Activated B cell treated with CpG ODN at 0.5 μM for 24 hours (primary cell): ENCODE measurements around the gene GPR42. TPM values are rescaled to one million over a fixed set of nuclear protein-coding genes. Genes with fewer than 3 reads are reported as not detected.

Experiments
- ATAC-seq: fragments of 200-7000 bp; cut with Tn5 transposase; one replicate; pipeline ENCODE4 v1.10.0; 2021; ENCODE audit warnings: low read depth, mild to moderate bottlenecking, moderate library complexity
- CTCF ChIA-PET: fragments of 350-600 bp; sonication (Branson Sonifier 250); formaldehyde crosslinking; loops from one replicate; lab custom pipeline; 2021; ENCODE audit warnings: antibody characterized with exemption; lab: Charles Lee
- POLR2A ChIA-PET: fragments of 350-600 bp; sonication (Branson Sonifier 250); formaldehyde crosslinking; loops from one replicate; lab custom pipeline; 2021; ENCODE audit warnings: antibody characterized with exemption; lab: Charles Lee
- DNase-seq: peaks from one replicate; pipeline ENCODE4 v3.0.0; 2022
- H3K27ac Mint-ChIP-seq: one replicate; pipeline ENCODE4 v1.8.0; 2020; ENCODE audit warnings: mixed read lengths
- H3K27me3 Mint-ChIP-seq: one replicate; pipeline ENCODE4 v1.8.0; 2021; ENCODE audit warnings: mixed read lengths
- H3K36me3 Mint-ChIP-seq: one replicate; pipeline ENCODE4 v1.8.0; 2021; ENCODE audit warnings: low read depth, mixed read lengths
- H3K4me1 Mint-ChIP-seq: one replicate; pipeline ENCODE4 v1.8.0; 2021; ENCODE audit warnings: mixed read lengths
- H3K4me3 Mint-ChIP-seq: one replicate; pipeline ENCODE4 v1.8.0; 2020; ENCODE audit warnings: mild to moderate bottlenecking, mixed read lengths
- H3K9me3 Mint-ChIP-seq: one replicate; pipeline ENCODE4 v1.8.0; 2020; ENCODE audit warnings: mixed read lengths
- CTCF ChIP-seq: fragments of 200-600 bp; IDR thresholded peaks from one replicate; pipeline ENCODE4 v1.8.0; 2022; ENCODE audit warnings: antibody characterized with exemption, mild to moderate bottlenecking
- intact Hi-C: fragments of 100-400 bp; cut with micrococcal nuclease; formaldehyde crosslinking; loops from one replicate; pipeline ENCODE4 v1.15.1; 2024
- total RNA-seq: library from RNA; stranded (reverse); gene quantifications from 2 replicates; pipeline ENCODE4 v1.2.3, GENCODE V29; 2022

The GPR42 gene
- total RNA-seq, 1 donor from 2014 or later = not detected

- CTCF ChIA-PET = no interaction called here
- POLR2A ChIA-PET = no interaction called here
These were observed 47.1 kb downstream of the GPR42 start for GRCh38 chr19:35417713-35418534.

GRCh38 chr19:35419046-35419445, 48.2 kb downstream of the GPR42 start:
- no peak for ATAC-seq
- intact Hi-C loops = no loop called here
- Mint-ChIP-seq H3K27me3 (peaks cover 12% of the 10 kb centered on the region), H3K4me1 (peaks cover 11% of the 10 kb centered on the region), H3K36me3 (no peaks in the 10 kb centered on the region), H3K9me3 (no peaks in the 10 kb centered on the region), H3K4me3 (no peak overlapping the region), H3K27ac (no peak overlapping the region)
- ChIA-PET CTCF (interaction anchor here (1.0 kb wide), 1 partner anchor 76 kb away, joined by 4 read pairs; no protein-coding TSS in a partner anchor), POLR2A (no interaction called here)
- no peak for TF ChIP-seq CTCF
- no peak for DNase-seq

More at GRCh38 chr19:35417713-35418534, 47.1 kb downstream of the GPR42 start:
- no peak for TF ChIP-seq CTCF
- Mint-ChIP-seq H3K27me3 (peaks cover 20% of the 10 kb centered on the region), H3K4me1 (peaks cover 11% of the 10 kb centered on the region), H3K27ac (no peak overlapping the region), H3K4me3 (no peak overlapping the region), H3K36me3 (no peaks in the 10 kb centered on the region), H3K9me3 (no peaks in the 10 kb centered on the region)
- intact Hi-C loops = no loop called here
- no peak for ATAC-seq
- DNase-seq = no peak

- H3K36me3 Mint-ChIP-seq = no peaks in the 10 kb centered on the region
- ChIA-PET POLR2A (no interaction called here), CTCF (interaction anchor here (1.0 to 1.5 kb wide), 2 partner anchors 49 to 75 kb away, joined by 4 to 15 read pairs; no protein-coding TSS in a partner anchor)
- H3K27ac Mint-ChIP-seq = no peak overlapping the region
- no peak overlapping the region for H3K4me3 Mint-ChIP-seq
- no peaks in the 10 kb centered on the region for H3K9me3 Mint-ChIP-seq
- no peak for DNase-seq
- peaks cover 11% of the 10 kb centered on the region for H3K4me1 Mint-ChIP-seq
- H3K27me3 Mint-ChIP-seq = peaks cover 12% of the 10 kb centered on the region
- TF ChIP-seq CTCF = no peak
- intact Hi-C loops = loop anchor here (1.0 kb wide), 1 partner anchor 48 kb away; no protein-coding TSS in a partner anchor
- ATAC-seq = no peak
These were observed 48.9 kb downstream of the GPR42 start for GRCh38 chr19:35419805-35420204.

- no peaks in the 10 kb centered on the region for H3K36me3 Mint-ChIP-seq
- intact Hi-C loops = no loop called here
- ChIA-PET POLR2A (no interaction called here), CTCF (interaction anchor here (1.0 to 1.5 kb wide), 2 partner anchors 41 to 48 kb away, joined by 5 to 15 read pairs; no protein-coding TSS in a partner anchor)
- no peak for ATAC-seq
- DNase-seq = no peak
- H3K27ac Mint-ChIP-seq = no peak overlapping the region
- peaks cover 11% of the 10 kb centered on the region for H3K4me1 Mint-ChIP-seq
- peaks cover 4% of the 10 kb centered on the region for H3K27me3 Mint-ChIP-seq
- no peak overlapping the region for H3K4me3 Mint-ChIP-seq
- no peak for TF ChIP-seq CTCF
- H3K9me3 Mint-ChIP-seq = no peaks in the 10 kb centered on the region
These were observed 50.5 kb downstream of the GPR42 start for GRCh38 chr19:35421362-35421761.

Other genes with a start within 250 kb of the GPR42 start
- not detected in 2 replicates for gene LGI4, start 236.0 kb upstream of the GPR42 start, total RNA-seq
- 1.1 TPM in 2 replicates for gene FXYD1, start 232.2 kb upstream of the GPR42 start, total RNA-seq
- 2.2 and 3.0 TPM in 2 replicates for gene FXYD7, start 227.8 kb upstream of the GPR42 start, total RNA-seq
- 103 and 125 TPM in 2 replicates for gene FXYD5, start 216.3 kb upstream of the GPR42 start, total RNA-seq
- gene FAM187B, start 142.3 kb upstream of the GPR42 start, total RNA-seq = not detected in 2 replicates
- gene LSR, start 122.1 kb upstream of the GPR42 start, total RNA-seq = 16.4 and 18.0 TPM in 2 replicates
- 233 and 236 TPM in 2 replicates for gene USF2, start 102.1 kb upstream of the GPR42 start, total RNA-seq
- 1.3 and 2.2 TPM in 2 replicates for gene HAMP, start 88.5 kb upstream of the GPR42 start, total RNA-seq
- gene MAG, start 78.9 kb upstream of the GPR42 start, total RNA-seq = 0.22 and 0.31 TPM in 2 replicates
- gene CD22, start 41.9 kb upstream of the GPR42 start, total RNA-seq = 920 and 1,096 TPM in 2 replicates
- 5.1 and 6.0 TPM in 2 replicates for gene FFAR1, start 23.2 kb upstream of the GPR42 start, total RNA-seq
- gene FFAR3, start 12.6 kb upstream of the GPR42 start, total RNA-seq = 0.16 TPM in 1 of 2 replicates, not detected in the other
- not detected in 2 replicates for gene FFAR2, start 77.2 kb downstream of the GPR42 start, total RNA-seq
- not detected in 2 replicates for gene KRTDAP, start 119.4 kb downstream of the GPR42 start, total RNA-seq
- 1.5 and 1.7 TPM in 2 replicates for gene DMKN, start 142.6 kb downstream of the GPR42 start, total RNA-seq
- gene SBSN, start 157.2 kb downstream of the GPR42 start, total RNA-seq = not detected in 2 replicates
- not detected in 2 replicates for gene GAPDHS, start 162.4 kb downstream of the GPR42 start, total RNA-seq
- 46.9 and 55.3 TPM in 2 replicates for gene TMEM147, start 174.6 kb downstream of the GPR42 start, total RNA-seq
- not detected in 2 replicates for gene ATP4A, start 192.6 kb downstream of the GPR42 start, total RNA-seq
- gene PMIS2, start 215.1 kb downstream of the GPR42 start, total RNA-seq = not detected in 2 replicates
- gene HAUS5, start 241.7 kb downstream of the GPR42 start, total RNA-seq = 31.5 and 36.1 TPM in 2 replicates